H1 (cell line): ENCODE measurements around the gene UBC. TPM values are rescaled to one million over a fixed set of nuclear protein-coding genes. Genes with fewer than 3 reads are reported as not detected.

Experiments
- SRF ChIP-seq: IDR thresholded peaks from 2 replicates; pipeline ENCODE4 v1.6.1; 2011; ENCODE audit warnings: mild to moderate bottlenecking, low read depth, low read length, moderate library complexity
- polyA plus RNA-seq, 7 experiments: library from polyadenylated mRNA; depleted of rRNA in 3 of 7; stranded (reverse) in 5 of 7; unstranded in 2 of 7; fragments of >200 nt in 5 of 7; fragments of 200-250 nt in 2 of 7; gene quantifications; 1 replicate in 5 of 7; 2 replicates in 1 of 7; 4 replicates in 1 of 7; pipeline versions ENCODE4 v1.2.1 to v1.2.3, GENCODE V29; 2011 to 2013; ENCODE audit warnings: missing spikeins in 2 of 7, mixed read lengths in 2 of 7
- total RNA-seq: library from RNA; stranded (reverse); fragmentation: NEBNext Ultra II Directional; extraction: Animal tissue kit (Norgen Biotek cat#: 25700); gene quantifications from 2 replicates; pipeline ENCODE4 v1.2.1, GENCODE V29; 2021

The UBC gene
- total and polyA plus RNA-seq, 2 of the 8 experiments (the other 6 are each of a cell fraction or from before 2014, with no cell fraction given): 559 to 749 TPM

DNA sequence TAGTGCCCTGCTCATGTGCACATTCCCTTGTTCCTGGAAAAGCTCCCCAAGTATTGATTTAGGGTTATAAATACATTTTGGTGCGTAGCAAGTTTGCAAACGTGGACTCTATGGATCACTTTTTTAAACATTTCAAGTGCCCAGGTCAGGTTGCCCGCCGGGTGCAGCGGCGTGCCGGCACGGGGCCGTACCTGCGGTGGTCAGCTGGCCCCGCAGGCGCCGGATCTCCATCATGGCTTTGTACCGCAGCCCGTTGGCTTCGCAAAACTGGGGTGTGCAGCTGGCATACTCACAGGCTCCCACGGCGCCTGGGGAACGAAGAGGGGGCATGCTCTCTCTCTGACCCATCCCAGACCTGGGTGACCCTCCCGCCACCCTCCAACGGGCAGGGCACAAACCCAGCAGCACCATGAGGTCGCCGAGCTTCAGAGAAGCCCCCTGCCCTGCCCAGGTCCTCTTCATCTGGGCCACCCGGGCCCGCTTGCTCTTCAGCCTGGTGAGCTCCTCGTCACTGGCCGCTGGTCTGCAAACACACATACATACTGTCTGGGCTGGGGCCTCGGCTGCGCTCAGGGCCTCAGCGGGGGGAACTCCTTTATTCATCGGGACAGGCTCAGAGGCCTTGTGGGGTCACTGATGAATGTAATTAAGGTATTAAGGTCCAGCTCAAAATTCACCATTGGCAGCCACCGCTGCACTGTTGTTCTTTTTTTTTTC is 39.4 kb upstream of the UBC start (continued):
- TF ChIP-seq SRF: no peak
- TF ChIP-seq, all 59 proteins: peak for 0
